GM12864 (cell line): ENCODE measurements around the gene KCTD19.

Source experiments
- DNase-seq: peaks from one replicate; pipeline ENCODE4 v3.0.0-alpha.2; 2011; ENCODE audit warnings: low read depth
- H3K4me3 ChIP-seq: 2 replicates; pipeline ENCODE4 v1.5.1; 2011; ENCODE audit warnings: mild to moderate bottlenecking, low read depth, low read length, control low read depth
- TF ChIP-seq, protein P1 (sequence below): IDR thresholded peaks from 2 replicates; pipeline ENCODE4 v1.5.1; 2011; ENCODE audit warnings: low read depth, mild to moderate bottlenecking, moderate library complexity, low read length, control low read depth, inconsistent platforms; ENCODE audit errors: missing control alignments

The KCTD19 gene

DNA sequence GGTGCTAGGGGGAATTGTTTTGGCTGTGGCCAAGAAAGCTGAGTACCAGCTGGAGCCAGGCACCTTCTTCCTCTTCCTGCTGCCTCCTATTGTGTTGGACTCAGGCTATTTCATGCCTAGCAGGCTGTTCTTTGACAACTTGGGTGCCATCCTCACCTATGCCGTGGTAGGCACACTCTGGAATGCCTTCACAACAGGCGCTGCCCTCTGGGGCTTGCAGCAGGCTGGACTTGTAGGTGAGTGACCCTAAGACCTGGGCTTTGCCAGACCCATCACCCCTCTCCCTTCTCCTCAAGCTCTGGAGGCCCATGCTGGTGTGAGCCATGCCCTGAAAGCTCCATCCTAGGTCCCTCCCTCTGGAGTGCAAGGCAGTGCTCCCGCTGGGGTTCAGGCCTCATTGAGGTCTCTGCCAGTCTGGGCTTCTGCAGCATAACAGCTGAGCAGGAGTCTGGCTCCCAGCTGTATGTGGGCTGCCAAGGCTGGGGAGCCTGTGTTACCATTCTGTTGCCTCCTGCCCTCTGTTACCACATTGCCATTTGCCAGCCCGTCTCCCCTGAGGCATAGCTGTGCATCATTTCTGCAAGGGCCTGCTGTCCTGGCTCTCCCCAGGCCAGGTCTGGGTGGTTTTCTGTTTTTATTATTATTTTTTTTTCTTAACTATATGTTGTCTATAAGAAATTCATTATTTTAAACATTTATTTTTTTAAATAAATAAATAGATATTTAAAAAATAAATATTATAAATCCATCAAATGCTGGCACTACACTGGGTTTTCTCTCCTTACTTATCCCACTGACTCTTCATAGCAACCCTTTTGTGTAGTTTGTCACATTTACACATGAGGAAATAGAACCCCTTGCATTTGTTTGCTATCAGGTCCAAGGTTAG, 73.7 kb downstream of the KCTD19 start:
- TF ChIP-seq, protein P1, sequence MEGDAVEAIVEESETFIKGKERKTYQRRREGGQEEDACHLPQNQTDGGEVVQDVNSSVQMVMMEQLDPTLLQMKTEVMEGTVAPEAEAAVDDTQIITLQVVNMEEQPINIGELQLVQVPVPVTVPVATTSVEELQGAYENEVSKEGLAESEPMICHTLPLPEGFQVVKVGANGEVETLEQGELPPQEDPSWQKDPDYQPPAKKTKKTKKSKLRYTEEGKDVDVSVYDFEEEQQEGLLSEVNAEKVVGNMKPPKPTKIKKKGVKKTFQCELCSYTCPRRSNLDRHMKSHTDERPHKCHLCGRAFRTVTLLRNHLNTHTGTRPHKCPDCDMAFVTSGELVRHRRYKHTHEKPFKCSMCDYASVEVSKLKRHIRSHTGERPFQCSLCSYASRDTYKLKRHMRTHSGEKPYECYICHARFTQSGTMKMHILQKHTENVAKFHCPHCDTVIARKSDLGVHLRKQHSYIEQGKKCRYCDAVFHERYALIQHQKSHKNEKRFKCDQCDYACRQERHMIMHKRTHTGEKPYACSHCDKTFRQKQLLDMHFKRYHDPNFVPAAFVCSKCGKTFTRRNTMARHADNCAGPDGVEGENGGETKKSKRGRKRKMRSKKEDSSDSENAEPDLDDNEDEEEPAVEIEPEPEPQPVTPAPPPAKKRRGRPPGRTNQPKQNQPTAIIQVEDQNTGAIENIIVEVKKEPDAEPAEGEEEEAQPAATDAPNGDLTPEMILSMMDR: no peak
- DNase-seq: no peak
- no peak overlapping the region for H3K4me3 ChIP-seq

DNA sequence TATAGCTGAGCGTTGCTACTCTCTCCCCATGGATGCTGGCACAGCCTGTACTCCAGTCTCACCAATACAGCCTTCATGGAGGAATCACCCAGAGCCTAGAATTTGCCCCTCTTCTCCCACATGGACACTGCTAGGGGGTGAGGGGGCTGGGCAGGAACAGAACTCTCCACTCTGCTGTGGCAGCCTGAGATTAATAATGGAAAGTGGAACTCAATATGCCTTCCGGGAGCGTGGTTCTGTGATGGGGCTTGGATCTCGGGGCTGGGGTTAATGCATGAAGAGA, 76.6 kb downstream of the KCTD19 start:
- no peak for DNase-seq
- peak overlapping the region; percentile 73 for H3K4me3 ChIP-seq
- TF ChIP-seq, protein P1: no peak

DNA sequence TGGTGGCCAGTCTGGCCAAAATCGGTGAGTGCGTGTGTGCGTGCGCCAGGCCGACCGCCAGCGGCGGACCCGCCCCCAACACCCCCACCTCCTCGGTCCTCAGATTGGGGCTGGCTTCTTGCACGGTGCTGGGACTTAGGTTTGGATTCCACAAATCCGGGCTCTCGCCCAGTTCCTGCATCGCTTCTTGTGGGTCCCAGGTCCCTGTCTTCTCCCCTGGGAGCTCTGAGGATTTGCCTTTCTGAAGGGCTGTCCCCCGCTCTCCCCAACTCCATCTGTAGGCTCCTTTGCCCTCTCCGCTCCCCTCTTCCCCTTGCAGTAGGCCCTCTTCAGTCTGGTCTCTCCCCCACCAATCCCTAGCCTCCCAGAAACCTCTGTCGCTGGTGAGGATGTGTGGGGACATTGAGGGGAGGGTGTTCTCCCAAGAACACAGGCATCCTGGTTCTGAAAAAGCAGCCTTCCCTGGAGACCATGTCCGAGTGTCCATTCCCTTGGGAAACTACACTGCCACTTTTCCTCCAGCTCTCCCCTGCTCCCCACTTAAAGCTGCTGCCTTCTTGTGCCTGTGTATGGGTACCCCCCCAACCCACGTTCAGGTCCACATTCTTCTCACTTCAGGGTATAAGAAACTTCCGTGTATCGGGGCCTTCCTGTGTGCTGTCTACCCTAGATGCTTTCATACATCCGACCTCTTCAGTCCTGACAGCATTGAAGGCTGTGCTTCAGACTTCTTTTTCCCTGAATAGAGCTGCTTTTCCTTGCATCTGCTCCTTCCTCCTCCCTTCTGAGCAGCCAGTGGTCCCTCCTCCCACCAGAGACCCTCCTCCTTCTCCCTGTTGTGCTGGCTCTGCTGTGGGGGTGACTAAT, 77.1 kb downstream of the KCTD19 start:
- DNase-seq: no peak
- peak overlapping the region; percentile 73 for H3K4me3 ChIP-seq
- TF ChIP-seq, protein P1: no peak

DNA sequence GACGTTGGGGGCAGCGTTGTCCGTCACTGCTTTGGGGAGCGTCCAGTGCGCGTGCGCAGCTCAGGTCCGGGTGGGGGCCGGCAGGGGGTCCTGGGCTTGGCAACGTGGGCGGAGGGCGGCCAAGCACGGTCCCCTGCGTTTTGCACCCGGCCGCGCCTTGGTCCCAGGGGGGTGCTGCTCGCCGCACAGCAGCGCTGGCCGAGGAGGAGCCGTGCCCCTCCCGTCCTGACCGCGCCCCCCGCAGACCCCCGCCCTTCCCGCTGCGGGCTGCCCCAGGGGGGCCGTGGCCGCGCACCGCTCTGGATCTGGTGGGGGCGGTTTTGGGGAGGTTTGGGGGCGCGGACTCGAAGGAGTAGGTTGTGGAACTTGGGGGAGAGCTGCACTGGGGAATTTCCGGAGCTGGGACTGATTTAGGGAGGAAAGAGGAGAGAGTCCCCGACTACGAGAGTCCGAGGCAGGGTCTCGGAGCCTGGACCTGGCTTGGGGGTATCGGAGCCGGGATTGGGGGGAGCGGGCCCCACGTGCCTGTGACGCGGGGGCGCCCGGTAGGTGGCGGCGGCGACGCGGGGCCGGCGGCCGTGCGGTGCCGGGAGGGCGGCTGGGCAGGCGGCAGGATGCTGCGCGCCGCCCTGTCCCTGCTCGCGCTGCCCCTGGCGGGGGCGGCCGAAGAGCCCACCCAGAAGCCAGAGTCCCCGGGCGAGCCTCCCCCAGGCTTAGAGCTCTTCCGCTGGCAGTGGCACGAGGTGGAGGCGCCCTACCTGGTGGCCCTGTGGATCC, 78.0 kb downstream of the KCTD19 start, which contains the start of gene SLC9A5:
TSS of gene SLC9A5 (plus strand) at position 579 of the 777 bp plus-strand sequence. CDS start at position 615, 36 bp downstream.
- peak within 1 kb of the TSS; percentile 73 for H3K4me3 ChIP-seq
- TF ChIP-seq, protein P1: no peak
- no peak for DNase-seq

DNA sequence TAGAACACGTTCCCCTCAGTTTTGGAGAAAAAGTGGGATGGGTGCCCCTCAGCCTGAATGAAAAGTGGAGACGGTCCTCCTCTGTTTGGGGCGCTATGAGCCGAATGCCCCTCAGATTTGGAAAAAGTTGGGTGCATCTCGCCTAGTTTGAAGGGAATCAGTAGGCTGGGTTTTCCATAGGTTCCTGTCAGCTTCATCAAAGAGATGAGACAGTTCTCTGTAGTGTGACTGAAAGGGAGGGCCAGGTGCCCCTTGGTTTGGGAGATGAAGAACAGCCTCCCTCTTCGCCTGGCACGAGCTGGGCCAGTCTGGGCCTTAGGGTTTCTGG, 78.5 kb downstream of the KCTD19 start:
- TF ChIP-seq, protein P1: no peak
- peak overlapping the region; percentile 73 for H3K4me3 ChIP-seq
- no peak for DNase-seq

DNA sequence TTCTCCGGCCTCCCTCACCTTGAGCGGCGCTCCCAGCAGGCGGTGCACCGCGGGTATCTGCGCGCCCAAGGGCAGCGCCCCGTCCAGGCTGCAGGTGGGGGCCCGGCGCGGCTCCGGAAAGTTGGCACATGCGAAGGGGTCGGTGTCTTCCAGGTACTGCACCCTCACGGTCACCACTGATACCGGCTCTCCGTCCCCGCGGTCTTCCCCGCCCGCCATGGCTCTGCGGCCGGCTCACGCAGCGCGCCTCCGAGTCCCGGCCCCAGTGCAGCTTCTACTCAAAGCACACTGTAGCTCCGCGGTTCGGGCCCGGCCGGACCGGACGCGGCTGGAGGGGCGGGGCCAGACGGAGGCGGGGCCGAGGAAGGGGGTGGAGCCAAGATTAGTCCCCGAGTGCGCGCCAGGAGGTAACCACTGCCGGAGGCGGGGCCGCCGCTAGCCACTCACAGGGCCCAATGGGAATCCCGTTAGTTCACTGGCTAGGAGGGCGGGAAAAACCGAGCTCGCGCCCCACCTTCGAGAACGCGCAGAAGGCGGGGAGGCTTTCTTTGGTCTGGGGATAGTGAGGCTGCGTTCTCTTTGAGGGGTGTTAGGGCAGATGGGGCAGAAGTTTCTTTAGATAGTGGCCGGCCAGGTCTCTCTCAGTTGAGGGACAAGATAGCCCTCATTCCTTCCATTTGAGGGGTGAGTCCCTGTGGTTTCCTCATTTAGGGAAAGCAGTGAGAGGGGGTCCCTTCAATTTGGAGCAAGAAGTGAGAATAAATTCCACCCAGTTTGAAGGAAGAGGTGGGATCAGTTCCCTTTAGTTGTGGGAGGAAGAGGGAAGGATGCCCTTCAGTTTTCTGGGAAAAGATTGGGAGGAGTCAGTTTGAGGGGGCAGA, 79.1 kb downstream of the KCTD19 start, which contains the start of gene FHOD1:
TSS of gene FHOD1 (minus strand) at position 290 of the 881 bp plus-strand sequence. CDS start at position 219, 71 bp downstream.
- TF ChIP-seq, protein P1: no peak
- peak within 1 kb of the TSS; percentile 85 for H3K4me3 ChIP-seq
- DNase-seq: peak; percentile 88
